Measurements from ENCODE around the gene CD38.
A peak's percentile ranks its signal among the peaks of the same experiment; 100 is the strongest.

CD38 gene

DNA sequence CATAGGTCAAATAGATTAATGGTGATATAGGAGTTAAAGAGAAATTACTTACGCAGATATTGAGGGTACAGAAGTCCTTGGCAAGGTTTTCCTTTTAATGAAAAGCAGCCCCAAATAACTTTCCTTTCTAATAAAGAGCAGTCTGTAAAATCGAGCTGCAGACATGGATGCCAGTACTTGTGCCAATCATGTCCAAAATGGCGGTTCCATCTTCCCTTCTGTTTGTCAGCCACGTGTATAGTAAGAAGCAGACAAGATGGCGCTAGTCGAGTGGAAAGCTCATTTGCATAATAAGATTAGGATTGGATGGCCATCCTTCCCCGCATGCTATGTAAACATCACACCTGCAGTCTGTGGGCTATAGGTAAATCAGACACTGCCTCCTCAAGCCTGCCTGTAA is 92.0 kb downstream of the CD38 start:
- DNase-seq, result no peak

DNA sequence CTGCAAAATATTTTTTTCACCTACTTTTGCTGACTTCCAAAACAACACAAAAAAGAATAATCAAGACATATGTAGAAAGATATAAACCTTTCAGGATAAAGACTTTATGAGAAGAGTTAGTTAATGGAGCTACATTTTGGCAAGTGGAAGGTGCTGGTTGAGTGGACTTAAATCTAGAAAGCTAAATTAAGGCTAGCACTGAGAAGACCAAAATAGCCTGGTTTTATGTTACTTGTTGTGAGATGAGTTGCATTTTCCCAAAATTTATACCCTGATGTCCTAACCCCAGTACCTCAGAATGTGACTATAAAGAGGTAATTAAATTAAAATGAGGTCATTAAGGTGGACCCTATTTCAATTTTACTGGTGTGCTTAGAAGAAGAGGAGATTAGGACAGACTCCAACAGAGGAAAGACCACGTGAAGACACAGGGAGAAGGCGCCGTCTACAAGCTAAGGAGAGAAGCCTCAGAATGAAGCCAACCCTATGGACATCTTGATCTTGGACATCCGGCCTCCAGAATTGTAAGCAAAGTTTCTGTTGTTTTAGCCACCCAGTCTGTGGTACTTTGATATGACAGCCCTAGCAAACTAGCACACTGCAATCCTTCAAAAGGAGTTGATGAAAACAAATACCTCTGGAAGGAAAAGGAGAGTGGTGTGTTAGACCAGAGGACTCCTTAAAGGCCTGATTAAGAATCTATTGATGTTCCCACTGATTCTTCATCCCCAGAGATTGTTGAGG is 93.0 kb downstream of the CD38 start:
- DNase-seq, result no peak

DNA sequence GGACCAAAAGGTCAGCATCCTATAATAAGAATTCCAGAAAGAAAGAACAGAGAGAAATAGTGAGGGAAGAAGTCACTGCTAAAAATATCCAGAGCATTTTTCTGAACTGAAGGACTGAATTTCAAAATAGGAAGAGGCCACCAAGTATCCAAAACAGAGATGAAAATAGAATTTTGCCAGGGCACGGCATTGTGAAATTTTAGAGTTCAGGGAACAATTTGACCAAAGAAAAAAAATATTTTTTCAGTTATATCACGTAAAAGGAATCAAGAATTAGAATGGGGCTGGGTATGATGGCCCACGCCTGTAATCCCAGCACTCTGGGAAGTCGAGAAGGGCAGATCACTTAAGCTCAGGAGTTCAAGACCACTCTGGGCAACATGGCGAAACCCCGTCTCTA is 95.0 kb downstream of the CD38 start:
- no peak for DNase-seq

DNA sequence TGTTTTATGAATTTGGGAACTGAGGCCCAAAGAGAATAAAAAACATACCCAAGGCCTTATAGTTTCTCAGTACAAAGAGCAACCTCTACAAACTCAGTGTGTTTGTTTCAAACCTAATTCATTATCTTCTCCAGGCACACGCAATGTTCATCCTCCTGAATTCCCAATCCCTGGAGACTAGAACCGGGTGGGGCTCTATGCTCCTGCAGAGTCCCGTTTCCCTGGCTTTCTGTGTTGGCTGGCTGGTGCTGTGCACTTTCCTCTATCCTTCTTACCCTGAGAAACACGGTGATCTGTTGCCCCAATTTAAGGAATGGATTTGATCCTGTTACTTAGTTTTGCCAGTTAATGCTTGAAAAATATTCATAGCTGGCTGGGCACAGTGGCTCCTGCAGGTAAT is 96.5 kb downstream of the CD38 start:
- no peak for DNase-seq

DNA sequence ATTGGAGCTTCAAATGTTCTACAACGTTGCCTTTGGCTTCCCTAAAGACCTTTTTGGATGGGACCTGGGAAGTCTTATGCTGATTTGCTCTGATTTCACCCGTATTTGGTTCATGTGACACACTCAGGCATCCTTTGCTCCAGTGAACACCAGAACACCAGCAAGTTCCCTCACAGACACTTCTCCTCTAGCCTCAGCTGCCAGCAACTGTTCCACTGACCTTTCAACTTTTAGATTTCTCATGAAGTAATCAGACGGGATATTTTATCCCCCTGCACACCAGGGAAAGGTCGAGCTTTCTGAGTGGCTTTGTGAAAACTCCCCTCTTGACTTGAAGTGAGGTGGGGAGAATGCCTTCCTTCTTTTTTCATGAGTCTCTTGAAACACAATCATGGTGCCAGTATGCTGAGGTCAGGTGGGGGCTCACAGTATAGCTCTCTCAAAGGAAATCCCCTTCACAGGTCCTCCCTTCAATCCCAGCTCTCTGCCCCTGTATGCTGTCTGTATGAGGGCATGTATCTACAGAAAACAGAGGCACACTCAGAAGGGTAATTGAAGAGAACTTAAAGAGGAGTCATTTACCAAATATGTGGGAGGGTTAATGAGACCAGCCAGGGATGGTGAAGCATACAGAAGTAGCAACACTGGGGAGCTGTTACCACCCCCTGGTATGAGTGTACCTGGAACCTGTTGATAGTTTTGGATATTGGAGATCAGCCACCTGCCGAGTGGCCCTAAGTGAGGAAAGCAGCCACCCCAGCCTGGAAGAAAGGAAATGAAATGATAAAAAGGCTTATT is 97.7 kb downstream of the CD38 start:
- DNase-seq, result no peak

DNA sequence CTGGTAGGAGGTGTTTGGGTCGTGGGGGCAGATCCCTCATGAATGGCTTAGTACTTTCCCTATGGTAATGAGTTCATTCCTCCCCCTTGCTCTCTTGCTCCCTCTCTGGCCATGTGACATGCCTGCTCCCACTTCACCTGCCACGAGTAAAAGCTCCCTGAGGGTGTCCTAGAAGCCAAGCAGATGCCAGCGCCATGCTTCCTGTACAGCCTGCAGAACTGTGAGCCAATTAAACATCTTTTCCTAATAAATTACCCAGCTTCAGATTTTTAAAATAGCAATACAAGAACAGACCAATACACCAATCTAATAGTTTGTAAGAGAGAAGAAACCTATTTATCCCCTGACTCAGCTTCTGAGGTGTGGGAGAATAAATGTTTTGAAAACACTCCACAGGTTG is 99.9 kb downstream of the CD38 start:
- DNase-seq, result no peak

DNA sequence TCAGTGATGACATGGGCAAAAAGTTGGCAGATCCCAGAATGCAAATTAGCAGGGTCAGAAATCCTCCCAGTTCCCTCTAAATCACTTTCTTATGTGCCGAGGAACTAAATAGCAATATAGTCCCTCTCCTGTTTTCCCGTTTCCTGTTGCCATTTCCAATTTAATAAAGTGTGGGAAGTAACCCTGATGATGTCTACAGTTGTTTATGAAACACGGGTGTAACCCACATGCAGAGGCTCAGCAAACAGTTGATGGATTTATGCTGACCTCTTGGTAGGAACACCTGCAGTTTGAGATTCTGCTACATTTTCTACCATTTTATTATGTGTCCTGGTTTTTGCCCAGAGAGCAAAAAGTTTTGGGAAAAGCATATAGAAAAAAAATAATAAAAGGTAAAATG is 103.7 kb downstream of the CD38 start:
- no peak for DNase-seq

DNA sequence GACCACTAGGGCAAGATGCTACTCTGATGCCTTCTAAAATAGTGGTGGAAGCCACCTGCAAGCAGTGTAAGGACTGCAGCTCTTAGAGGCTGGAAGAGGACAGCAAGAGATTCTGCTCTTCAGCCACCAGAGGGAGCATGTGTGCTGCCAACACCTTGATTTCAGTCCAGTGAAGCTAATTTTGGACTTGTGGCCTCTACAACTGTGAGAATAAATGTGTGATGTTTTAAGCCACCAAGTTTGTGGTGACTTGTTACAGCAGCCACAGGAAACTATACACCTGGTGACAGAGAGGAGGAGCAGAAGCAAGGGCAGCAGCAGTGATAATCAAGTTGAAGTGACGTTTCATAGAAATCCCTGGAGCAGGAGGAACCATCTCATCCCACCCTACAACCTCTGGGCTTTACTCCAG is 104.6 kb downstream of the CD38 start:
- peak; percentile 37 for DNase-seq

DNA sequence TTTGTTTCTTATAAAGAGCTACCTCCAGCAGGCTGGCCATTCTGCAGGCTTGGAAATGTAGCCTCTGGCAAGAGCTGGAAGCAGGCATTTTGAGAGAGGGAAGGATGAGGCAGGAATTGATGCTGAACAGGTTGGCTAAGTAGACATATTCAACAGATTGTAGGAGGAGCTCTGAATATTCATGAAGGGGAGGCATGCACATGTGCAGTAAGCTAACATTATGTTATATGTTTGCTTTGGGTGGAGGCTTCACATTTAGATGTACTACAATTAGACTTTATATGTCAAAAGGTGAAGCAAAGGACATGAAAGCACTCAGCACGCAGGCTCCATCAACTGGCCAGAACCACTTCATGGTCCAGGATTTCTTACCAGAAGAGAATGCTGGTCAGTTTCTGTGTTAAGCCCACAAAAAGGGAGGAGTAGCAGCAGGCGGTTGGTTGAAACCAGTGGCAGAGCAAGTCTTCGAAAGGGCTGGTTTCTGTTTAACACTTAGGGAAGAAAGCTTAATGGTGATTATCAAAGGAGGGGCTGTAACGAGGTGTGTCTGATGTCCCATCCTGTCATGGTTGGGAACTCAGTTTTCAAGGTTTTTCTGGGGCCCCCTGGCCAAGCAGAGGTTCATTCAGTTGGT is 105.6 kb downstream of the CD38 start:
- no peak for DNase-seq

DNA sequence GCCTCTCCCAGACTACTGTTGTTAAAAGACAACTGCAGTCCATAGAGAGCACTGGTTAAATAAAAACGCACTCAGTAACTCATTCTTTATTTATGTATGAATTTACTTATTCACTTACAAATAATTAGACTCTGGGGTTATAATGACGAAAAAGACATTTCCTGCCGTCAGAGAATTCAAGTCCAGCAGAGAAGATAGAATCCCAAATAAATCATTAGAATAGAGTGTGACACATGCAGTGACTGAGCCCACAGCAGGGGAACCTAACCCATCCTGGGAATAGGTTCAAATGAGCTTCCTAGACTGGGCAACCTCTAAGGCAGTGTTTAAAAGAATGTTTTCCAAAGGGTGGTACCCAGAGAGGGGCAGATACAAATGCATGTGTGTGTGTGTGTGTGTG is 106.5 kb downstream of the CD38 start:
- no peak for DNase-seq

DNA sequence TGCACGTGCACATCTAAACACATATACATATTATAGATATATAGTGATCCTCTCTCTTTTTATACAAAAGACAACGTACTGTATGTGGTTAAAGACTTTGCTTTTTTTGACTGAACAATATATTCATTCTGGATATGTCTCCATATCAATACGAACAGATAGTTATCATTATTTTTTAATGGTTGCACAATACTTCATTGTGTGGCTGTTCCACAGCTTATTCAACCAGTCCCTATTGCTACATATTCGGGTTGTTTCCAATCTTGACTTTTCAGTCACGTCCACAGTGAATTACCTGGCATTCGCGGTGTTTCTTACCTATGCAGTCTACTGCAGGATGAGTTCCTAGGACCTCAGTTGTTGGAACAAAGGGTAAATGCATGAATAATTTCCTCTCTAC is 107.3 kb downstream of the CD38 start:
- DNase-seq, result no peak

DNA sequence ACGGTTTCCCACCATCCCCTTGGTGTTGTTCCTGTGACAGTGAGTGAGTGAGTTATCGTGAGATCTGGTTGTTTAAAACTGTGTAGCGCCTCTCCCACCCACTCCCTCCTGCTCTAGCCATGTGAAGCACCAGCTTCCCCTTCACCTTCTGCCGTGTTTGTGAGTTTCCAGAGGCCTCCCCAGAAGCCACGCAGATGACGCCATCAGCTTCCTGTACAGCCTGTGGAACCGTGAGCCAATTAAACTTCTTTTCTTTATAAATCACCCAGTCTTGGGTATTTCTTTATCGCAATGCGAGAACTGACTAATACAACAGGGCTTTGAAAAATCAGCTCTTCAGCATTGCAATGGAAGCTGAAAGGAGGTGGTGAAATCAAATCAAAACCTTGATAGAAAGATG is 110.4 kb downstream of the CD38 start:
- DNase-seq, result peak; percentile 15

DNA sequence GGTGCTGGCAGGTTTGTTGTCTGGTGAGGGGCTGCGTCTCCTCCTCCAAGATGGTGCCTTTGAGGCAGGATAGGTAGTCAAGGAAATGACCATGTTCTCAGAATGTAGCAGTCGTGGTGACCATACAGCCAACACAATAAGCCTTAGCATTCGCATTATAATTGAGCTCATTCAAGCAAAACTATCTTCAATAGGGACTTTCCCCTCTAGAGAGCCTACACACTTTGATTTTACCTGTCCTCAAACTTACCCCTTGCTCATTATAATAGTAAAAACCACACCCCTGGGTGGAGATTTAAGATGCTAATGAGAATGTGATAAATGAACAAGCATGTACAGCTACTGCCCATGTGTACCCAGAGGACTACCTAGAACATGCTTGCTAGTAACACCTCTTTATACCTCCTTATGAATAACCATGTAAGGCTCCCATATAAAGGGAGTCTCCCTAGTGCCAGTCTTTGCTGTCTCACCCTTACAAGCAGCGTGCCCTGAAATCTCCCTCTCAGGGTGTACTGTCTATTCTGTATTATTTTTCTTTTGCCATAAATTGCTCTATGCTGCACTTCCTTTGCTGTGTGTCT is 112.2 kb downstream of the CD38 start:
- no peak for DNase-seq

DNA sequence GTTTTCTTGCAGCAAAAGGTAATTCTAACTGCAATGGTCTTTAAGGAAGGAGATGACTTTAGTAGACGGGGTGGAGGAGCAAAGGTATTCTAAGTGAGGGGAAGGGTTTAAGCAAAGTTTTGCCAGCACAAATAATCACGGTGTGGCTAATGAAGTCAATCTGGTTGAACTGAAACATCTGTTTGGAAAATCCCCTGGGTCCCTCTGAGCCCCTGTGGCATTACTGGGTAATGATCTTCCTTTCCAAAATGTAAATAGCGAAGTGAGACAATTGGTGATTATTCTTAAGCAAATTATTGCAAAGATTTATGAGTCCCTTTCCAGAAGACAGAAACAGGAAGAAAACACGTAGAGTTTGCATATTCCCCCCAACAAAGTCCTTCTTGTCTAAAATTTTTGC is 113.2 kb downstream of the CD38 start:
- DNase-seq, result no peak

DNA sequence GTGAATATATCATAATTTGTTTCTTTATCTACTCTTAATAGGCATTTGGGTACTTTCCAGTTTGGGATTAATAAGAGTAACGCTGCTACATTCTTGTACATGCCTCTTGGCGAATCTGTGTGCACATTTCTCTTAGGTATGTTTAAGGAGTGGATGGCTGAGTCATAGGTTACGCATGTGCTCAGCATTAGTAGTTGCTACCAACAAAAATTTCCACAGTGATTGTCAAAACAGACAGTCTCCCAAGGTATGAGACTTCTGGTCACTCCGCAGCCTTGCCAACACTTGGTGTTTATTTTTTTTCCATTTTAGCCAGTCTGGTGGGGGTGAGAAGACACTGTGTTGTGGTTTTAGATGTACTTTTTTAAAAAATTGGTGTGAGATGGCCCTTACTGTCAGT is 115.8 kb downstream of the CD38 start:
- DNase-seq, result no peak

DNA sequence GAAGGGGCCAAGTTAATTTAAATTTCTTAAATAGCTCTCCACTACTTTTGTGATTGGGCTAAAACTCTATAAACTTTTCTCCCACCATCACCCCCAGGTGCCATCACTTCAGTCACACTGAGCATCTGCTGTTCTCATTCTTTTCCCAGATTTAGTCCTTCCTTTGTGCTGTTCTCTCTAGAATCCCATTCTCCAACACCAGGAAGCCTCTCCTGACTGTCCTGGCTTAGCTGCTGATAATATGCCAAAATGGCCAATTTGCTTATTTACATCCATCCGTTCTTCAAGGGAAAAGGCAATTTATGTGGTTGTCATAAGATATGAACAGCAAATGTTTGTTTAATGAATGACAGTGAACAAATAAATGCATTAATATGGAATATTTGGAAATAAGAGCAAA is 116.3 kb downstream of the CD38 start:
- no peak for DNase-seq

DNA sequence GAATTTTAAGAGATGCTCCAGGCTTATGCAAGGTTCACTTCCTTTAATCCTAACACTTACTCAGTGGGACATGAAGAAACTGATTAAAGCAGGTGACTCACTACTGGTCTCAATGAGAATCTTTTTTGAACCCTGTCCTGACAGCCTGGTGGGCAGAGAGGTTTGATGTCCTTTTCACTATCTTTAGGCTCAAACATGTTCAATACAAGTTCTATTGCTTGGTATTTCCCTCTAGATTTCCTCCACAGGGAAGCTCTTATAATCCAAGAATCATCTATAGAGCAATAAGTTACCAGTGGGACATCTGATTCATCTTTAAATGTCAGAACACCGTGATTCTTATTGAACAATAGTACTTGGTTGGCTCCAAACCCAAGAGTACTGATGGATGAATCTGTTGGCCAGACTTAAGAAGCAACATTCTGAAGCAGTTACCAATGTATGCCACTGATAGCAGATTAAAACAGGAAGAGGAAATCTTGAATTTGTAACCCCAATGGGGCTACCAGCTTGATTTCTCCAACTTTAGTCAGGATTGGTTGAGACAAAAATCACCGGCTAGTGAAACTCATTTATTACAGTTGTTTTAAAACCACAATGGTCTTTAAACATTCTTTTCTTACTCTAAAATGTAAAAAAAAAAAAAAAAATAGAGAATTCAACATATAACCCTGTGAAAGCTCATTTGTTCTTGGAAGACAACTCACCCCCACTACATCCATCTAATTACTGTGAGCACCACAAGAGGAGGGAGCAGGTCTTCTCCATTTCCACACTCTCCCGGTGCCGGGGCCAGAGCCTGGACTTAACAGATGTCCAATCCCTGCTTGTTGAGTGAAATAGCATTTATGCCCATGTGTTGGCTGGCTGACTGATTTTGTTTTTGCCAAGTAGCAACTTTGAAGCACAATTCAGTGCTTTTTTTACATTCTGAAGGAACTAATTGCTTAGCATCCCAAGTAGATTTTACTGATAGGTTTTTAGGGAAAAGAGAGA is 117.1 kb downstream of the CD38 start:
- no peak for DNase-seq

DNA sequence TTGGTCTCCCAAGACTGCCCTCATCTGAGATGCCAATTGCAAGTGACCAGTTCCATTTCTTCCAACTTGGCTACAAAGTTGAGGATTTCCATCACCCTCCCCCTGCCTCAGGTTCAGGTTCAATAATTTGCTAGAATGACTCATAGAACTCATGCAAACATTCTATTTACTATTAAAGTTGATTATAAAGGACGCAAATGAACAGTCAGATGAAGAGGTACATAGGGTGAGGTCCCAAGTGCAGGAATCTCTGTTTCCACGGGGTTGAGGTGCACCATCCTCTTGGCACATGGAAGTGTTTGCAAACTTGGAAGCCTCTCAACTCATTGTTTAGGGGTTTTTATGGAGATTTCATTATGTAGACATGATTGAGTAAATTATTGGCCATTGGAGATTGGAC is 119.4 kb downstream of the CD38 start:
- no peak for DNase-seq

DNA sequence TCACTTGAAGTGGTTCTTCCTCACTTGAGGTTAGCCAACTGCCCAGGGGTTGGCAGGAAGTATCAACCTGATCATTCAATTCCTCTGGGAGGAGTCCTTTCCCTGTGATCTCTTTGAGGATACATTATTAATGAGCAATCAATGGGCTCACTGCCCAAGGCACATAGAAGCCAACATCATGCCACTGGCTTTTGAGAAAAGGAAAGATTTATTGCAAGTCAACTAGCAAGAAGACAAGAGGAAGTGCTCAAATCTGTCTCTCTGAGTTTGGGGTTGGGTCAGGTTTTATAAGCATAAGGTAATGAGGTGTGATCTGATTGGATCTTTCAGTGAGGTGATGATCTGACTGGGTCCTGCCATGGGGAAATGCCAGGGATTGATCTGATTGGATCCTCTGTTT is 120.8 kb downstream of the CD38 start:
- no peak for DNase-seq

DNA sequence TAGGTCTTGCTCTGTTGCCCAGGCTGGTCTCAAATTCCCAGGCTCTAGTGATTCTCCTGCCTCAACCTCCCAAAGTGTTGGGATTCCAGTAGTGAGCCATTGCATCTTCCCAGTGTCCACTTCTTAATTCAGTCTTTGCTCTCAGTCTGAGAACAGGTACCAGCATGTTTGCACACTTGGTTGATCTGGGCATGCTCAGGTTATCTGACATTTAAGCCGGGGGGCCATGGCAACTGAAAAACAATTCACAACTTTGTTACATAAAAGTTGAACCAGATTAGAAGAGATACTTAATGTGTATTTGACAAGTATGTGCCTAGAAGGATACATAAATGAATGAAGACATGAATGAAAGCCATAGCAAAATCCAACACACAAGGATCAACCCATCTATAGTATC is 121.4 kb downstream of the CD38 start:
- no peak for DNase-seq

DNA sequence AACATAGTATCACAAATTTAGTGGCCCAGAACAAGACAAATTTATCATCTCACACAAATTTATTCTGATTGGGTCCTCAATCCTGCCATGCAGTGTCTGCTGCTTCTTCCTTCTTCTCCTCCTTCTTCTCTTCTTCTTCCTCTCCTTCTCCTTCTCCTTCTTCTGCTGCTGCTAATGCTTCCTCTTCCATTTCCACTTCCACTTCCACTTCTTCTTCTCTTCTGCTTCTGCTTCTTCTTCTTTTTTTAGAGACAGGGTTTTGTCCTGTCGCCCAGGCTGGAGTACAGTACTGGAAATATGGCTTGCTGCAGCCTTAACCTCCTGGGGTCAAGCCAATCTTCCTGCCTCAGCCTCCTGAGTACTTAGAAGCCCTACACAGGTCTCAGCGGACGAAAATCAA is 122.9 kb downstream of the CD38 start:
- no peak for DNase-seq

DNA sequence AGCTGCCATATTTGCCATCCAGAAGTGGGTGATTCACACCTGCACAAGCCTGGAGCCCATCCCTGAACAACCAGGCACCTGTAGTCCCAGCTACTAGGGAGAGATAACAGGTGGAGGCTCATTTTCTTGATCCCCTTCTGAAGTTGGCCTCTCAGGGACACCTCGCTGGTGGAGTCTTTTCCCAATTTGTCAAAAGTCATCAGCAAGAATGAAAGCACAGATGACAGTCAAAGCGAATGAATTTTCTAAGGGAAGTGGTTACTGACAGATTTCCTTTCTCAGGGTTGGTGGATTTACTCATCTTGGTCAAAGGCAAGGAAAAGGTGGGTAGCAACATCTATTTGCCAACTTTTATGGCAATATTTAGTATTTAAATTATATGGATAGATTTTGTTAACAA is 123.9 kb downstream of the CD38 start:
- DNase-seq, result peak; percentile 14

DNA sequence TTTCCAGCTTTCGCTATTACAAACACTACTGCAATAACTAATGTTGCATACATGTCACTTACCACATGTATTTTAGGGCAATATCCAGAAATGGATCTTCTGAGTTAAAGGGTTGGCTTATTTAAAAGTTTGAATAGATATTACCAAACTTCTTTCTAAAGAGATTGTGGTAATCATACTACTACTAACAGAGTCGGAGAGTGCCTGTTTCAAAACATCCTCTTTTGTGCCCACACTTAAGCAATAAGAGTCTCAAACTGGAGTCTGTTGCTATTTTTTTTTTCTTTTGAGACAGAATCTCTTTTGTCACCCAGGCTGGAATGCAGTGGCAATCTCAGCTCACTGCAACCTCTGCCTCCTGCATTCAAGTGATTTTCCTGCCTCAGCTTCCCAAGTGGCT is 124.6 kb downstream of the CD38 start:
- no peak for DNase-seq

All from stimulated activated CD4-positive, alpha-beta T cell treated with anti-CD3 and anti-CD28 coated beads, Interleukin-1b, Interleukin-23, amount 100 ng/mL, for 48 hours (primary cell).